HAP-1 (cell line): ENCODE data around the gene CITED2.

Experiments
- DNase-seq, 2 experiments: peaks; one replicate each; pipeline ENCODE4 v3.0.0-alpha.2; 2016 to 2020; ENCODE audit warnings: low spot score in 2 of 2
- H3K27me3 ChIP-seq: fragments of 250-450 bp; sonication (Bioruptor Pico); 2 replicates; pipeline ENCODE4 v1.5.1; 2020; ENCODE audit warnings: low read depth, mild to moderate bottlenecking, moderate library complexity
- H3K36me3 ChIP-seq: fragments of 250-450 bp; sonication (Bioruptor Pico); replicated peaks from 2 replicates; pipeline ENCODE4 v1.5.1; 2020; ENCODE audit warnings: mild to moderate bottlenecking
- H3K4me1 ChIP-seq: fragments of 250-450 bp; sonication (Bioruptor Pico); 2 replicates; pipeline ENCODE4 v1.5.1; 2020; ENCODE audit warnings: mild to moderate bottlenecking
- H3K4me3 ChIP-seq: fragments of 250-450 bp; sonication (Bioruptor Pico); 2 replicates; pipeline ENCODE4 v1.5.1; 2020; ENCODE audit warnings: mild to moderate bottlenecking, moderate library complexity
- H3K9me3 ChIP-seq: fragments of 250-450 bp; sonication (Bioruptor Pico); 2 replicates; pipeline ENCODE4 v1.5.1; 2020; ENCODE audit warnings: mild to moderate bottlenecking, moderate library complexity
- in situ Hi-C: fragments of 300-500 bp; cut with MboI; formaldehyde crosslinking; loops from 3 replicates; pipeline ENCODE4 v1.14.3; 2020; ENCODE audit warnings: low sequenced_read_pairs, inconsistent platforms, mixed read lengths

CITED2 gene

GRCh38 chr6:139376017-139376330, 1.5 kb upstream of the CITED2 start:
- in situ Hi-C loops = loop anchor here (10.0 kb wide), 1 partner anchor 1059 kb away; no protein-coding TSS in a partner anchor
- Histone ChIP-seq H3K27me3 (no peaks in the 10 kb centered on the region), H3K36me3 (no peaks in the 10 kb centered on the region; the same call in 1 of the 2 replicates), H3K4me1 (peaks cover 10% of the 10 kb centered on the region), H3K4me3 (peak overlapping the region; percentile 89), H3K9me3 (no peaks in the 10 kb centered on the region)
- DNase-seq = no peak

- no peaks in the 10 kb centered on the region for H3K27me3 ChIP-seq
- H3K4me1 ChIP-seq = peaks cover 16% of the 10 kb centered on the region
- peak; percentile 90 to 93 for DNase-seq
- H3K9me3 ChIP-seq = no peaks in the 10 kb centered on the region
- peak overlapping the region; percentile 89 for H3K4me3 ChIP-seq
- in situ Hi-C loops = loop anchor here (10.0 kb wide), 1 partner anchor 1059 kb away; no protein-coding TSS in a partner anchor
- no peaks in the 10 kb centered on the region; the same call in 1 of the 2 replicates for H3K36me3 ChIP-seq
Observed at GRCh38 chr6:139375226-139376016, 973 bp upstream of the CITED2 start.

- in situ Hi-C loops = loop anchor here (10.0 kb wide), 1 partner anchor 1061 kb away; no protein-coding TSS in a partner anchor
- Histone ChIP-seq H3K4me1 (peaks cover 29% of the 10 kb centered on the region), H3K9me3 (no peaks in the 10 kb centered on the region), H3K36me3 (no peaks in the 10 kb centered on the region; the same call in 1 of the 2 replicates), H3K4me3 (peak overlapping the region; percentile 89), H3K27me3 (no peaks in the 10 kb centered on the region)
- DNase-seq = no peak
Observed at GRCh38 chr6:139373928-139374356, 506 bp downstream of the CITED2 start.

- no peaks in the 10 kb centered on the region for H3K27me3 ChIP-seq
- peak; percentile 49 to 70 for DNase-seq
Observed at GRCh38 chr6:139373154-139373927, 1.1 kb downstream of the CITED2 start.

GRCh38 chr6:139372326-139373153, 1.9 kb downstream of the CITED2 start:
- in situ Hi-C loops = loop anchor here (10.0 kb wide), 1 partner anchor 1062 kb away; no protein-coding TSS in a partner anchor
- Histone ChIP-seq H3K4me1 (peaks cover 42% of the 10 kb centered on the region), H3K36me3 (no peaks in the 10 kb centered on the region; the same call in 1 of the 2 replicates), H3K27me3 (no peaks in the 10 kb centered on the region), H3K4me3 (peak overlapping the region; percentile 89), H3K9me3 (no peaks in the 10 kb centered on the region)
- DNase-seq = peak in 1 of 2 experiments; percentile 8

More at GRCh38 chr6:139373154-139373927, 1.1 kb downstream of the CITED2 start:
- peaks cover 35% of the 10 kb centered on the region for H3K4me1 ChIP-seq
- in situ Hi-C loops = loop anchor here (10.0 kb wide), 1 partner anchor 1061 kb away; no protein-coding TSS in a partner anchor
- H3K9me3 ChIP-seq = no peaks in the 10 kb centered on the region
- H3K36me3 ChIP-seq = no peaks in the 10 kb centered on the region; the same call in 1 of the 2 replicates
- H3K4me3 ChIP-seq = peak overlapping the region; percentile 89

GRCh38 chr6:139371421-139372203, 2.8 kb downstream of the CITED2 start:
- in situ Hi-C loops = loop anchor here (10.0 kb wide), 1 partner anchor 1063 kb away; no protein-coding TSS in a partner anchor
- Histone ChIP-seq H3K36me3 (no peaks in the 10 kb centered on the region; the same call in 1 of the 2 replicates), H3K4me1 (peaks cover 46% of the 10 kb centered on the region), H3K27me3 (no peaks in the 10 kb centered on the region), H3K9me3 (no peaks in the 10 kb centered on the region), H3K4me3 (peak overlapping the region; percentile 5; the same call in 1 of the 2 replicates)
- peak in 1 of 2 experiments; percentile 40 for DNase-seq

GRCh38 chr6:139370999-139371345, 3.5 kb downstream of the CITED2 start:
- no peak overlapping the region for H3K4me3 ChIP-seq
- H3K36me3 ChIP-seq = no peaks in the 10 kb centered on the region; the same call in 1 of the 2 replicates
- H3K9me3 ChIP-seq = no peaks in the 10 kb centered on the region
- no peaks in the 10 kb centered on the region for H3K27me3 ChIP-seq
- in situ Hi-C loops = loop anchor here (10.0 kb wide), 1 partner anchor 1064 kb away; no protein-coding TSS in a partner anchor
- H3K4me1 ChIP-seq = peaks cover 41% of the 10 kb centered on the region
- DNase-seq = no peak

GRCh38 chr6:139370283-139370998, 4.0 kb downstream of the CITED2 start:
- in situ Hi-C loops = loop anchor here (10.0 kb wide), 1 partner anchor 1064 kb away; no protein-coding TSS in a partner anchor
- peaks cover 41% of the 10 kb centered on the region for H3K4me1 ChIP-seq

GRCh38 chr6:139369568-139370282, 4.7 kb downstream of the CITED2 start:
- Histone ChIP-seq H3K36me3 (no peaks in the 10 kb centered on the region; the same call in 1 of the 2 replicates), H3K27me3 (no peaks in the 10 kb centered on the region), H3K4me1 (peaks cover 41% of the 10 kb centered on the region), H3K4me3 (no peak overlapping the region), H3K9me3 (no peaks in the 10 kb centered on the region)
- peak; percentile 45 to 71 for DNase-seq
- in situ Hi-C loops = loop anchor here (10.0 kb wide), 1 partner anchor 1065 kb away; no protein-coding TSS in a partner anchor

More at GRCh38 chr6:139370283-139370998, 4.0 kb downstream of the CITED2 start:
- no peak overlapping the region for H3K4me3 ChIP-seq
- H3K36me3 ChIP-seq = no peaks in the 10 kb centered on the region; the same call in 1 of the 2 replicates
- no peaks in the 10 kb centered on the region for H3K27me3 ChIP-seq
- no peaks in the 10 kb centered on the region for H3K9me3 ChIP-seq
- peak; percentile 25 to 32 for DNase-seq

GRCh38 chr6:139369068-139369467, 5.4 kb downstream of the CITED2 start:
- H3K27me3 ChIP-seq = no peaks in the 10 kb centered on the region
- no peaks in the 10 kb centered on the region for H3K9me3 ChIP-seq
- in situ Hi-C loops = no loop called here
- peaks cover 41% of the 10 kb centered on the region for H3K4me1 ChIP-seq
- peak; percentile 55 to 61 for DNase-seq
- no peaks in the 10 kb centered on the region; the same call in 1 of the 2 replicates for H3K36me3 ChIP-seq
- H3K4me3 ChIP-seq = no peak overlapping the region

- Histone ChIP-seq H3K9me3 (no peaks in the 10 kb centered on the region), H3K4me1 (peaks cover 41% of the 10 kb centered on the region), H3K36me3 (no peaks in the 10 kb centered on the region; the same call in 1 of the 2 replicates), H3K4me3 (no peak overlapping the region), H3K27me3 (no peaks in the 10 kb centered on the region)
- in situ Hi-C loops = no loop called here
- peak; percentile 29 to 47 for DNase-seq
Observed at GRCh38 chr6:139368661-139369060, 5.8 kb downstream of the CITED2 start.
